ENCODE measurements around the gene ADAM22. TPM values are rescaled to one million over a fixed set of nuclear protein-coding genes. Genes with fewer than 3 reads are reported as not detected.

Gene ADAM22
- total RNA-seq, 1 experiment from 2014 or later: 10.1 TPM

DNA sequence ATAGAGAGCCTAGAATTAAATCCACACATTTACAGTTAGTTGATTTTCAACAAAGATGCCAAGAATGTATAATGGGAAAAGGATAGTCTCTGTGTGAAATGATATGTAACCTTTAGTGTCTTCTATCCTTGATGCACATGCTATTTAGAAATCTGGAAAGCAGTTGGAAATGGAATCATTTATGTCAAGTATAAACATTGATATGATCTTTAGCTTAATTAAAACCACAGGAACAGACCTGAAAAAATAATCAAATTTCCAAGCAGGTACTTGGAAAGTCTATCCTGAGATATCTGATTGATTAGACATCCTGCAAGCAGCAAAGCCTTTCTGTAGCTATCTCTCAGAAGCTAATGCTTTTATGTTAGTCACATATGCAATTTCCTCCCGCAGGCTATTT lies 310.2 kb downstream of the ADAM22 start:
- Histone ChIP-seq H3K4me3 (ENCODE audit: low read depth, low read length) (no peak overlapping the region), H3K27me3 (replicated peaks; ENCODE audit: control insufficient read depth, insufficient read depth, low read length) (no peaks in the 10 kb centered on the region), H3K36me3 (ENCODE audit: control insufficient read depth, insufficient read depth, low read length) (no peaks in the 10 kb centered on the region), H3K9me3 (no peaks in the 10 kb centered on the region), H3K4me1 (no peaks in the 10 kb centered on the region)
- no peaks in the 10 kb centered on the region for H3K9me3 Mint-ChIP-seq (ENCODE audit: unreplicated experiment)
- H3K27ac Mint-ChIP-seq (ENCODE audit: unreplicated experiment): no peak overlapping the region
- TF ChIP-seq, protein P1, sequence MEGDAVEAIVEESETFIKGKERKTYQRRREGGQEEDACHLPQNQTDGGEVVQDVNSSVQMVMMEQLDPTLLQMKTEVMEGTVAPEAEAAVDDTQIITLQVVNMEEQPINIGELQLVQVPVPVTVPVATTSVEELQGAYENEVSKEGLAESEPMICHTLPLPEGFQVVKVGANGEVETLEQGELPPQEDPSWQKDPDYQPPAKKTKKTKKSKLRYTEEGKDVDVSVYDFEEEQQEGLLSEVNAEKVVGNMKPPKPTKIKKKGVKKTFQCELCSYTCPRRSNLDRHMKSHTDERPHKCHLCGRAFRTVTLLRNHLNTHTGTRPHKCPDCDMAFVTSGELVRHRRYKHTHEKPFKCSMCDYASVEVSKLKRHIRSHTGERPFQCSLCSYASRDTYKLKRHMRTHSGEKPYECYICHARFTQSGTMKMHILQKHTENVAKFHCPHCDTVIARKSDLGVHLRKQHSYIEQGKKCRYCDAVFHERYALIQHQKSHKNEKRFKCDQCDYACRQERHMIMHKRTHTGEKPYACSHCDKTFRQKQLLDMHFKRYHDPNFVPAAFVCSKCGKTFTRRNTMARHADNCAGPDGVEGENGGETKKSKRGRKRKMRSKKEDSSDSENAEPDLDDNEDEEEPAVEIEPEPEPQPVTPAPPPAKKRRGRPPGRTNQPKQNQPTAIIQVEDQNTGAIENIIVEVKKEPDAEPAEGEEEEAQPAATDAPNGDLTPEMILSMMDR (IDR thresholded peaks at IDR 0.05; ENCODE audit: insufficient read depth in 1 of 2, low read depth in 1 of 2, low read length in 1 of 2, severe bottlenecking in 1 of 2, unreplicated experiment in 1 of 2): no peak
- peaks cover 5% of the 10 kb centered on the region for H3K27me3 Mint-ChIP-seq (ENCODE audit: insufficient read depth, unreplicated experiment)
- POLR2A ChIA-PET: no interaction called here
- CTCF ChIA-PET: interaction anchor here (0.5 kb wide), 1 partner anchor 17 kb away, joined by 3 read pairs; no protein-coding TSS in a partner anchor
- intact Hi-C loops (cut with micrococcal nuclease; ENCODE audit: unreplicated experiment): loop anchor here (5.0 to 10.0 kb wide), 3 partner anchors 158 to 301 kb away; no protein-coding TSS in a partner anchor
- no TSS peak for BruUV-seq (replicated peaks)
- no peak overlapping the region for H3K4me3 Mint-ChIP-seq (ENCODE audit: unreplicated experiment)
- no peaks in the 10 kb centered on the region for H3K36me3 Mint-ChIP-seq (ENCODE audit: insufficient read depth, unreplicated experiment)
- DNase-seq: no peak
- H3K4me1 Mint-ChIP-seq (ENCODE audit: low read depth, unreplicated experiment): no peaks in the 10 kb centered on the region

Other genes starting within 250 kb of the ADAM22 start
- 21.1 and 21.8 TPM in 2 replicates for gene SLC25A40, start 57.9 kb upstream of the ADAM22 start, total RNA-seq (2022)
- 55.0 and 62.8 TPM in 2 replicates for gene DBF4, start 57.8 kb upstream of the ADAM22 start, total RNA-seq (2022)

Data from Caco-2 (cell line).